Stimulated activated CD4-positive, alpha-beta T cell treated with anti-CD3 and anti-CD28 coated beads, TNF-alpha, amount 100 ng/mL, for 1 hour (primary cell): ENCODE measurements around the gene COBL.

ENCODE experiments used
- DNase-seq, 3 donors: peaks; one replicate each; pipeline ENCODE4 v3.0.0-alpha.2; 2020; ENCODE audit warnings: low read depth in 3 of 3, low spot score in 1 of 3

COBL gene

DNA sequence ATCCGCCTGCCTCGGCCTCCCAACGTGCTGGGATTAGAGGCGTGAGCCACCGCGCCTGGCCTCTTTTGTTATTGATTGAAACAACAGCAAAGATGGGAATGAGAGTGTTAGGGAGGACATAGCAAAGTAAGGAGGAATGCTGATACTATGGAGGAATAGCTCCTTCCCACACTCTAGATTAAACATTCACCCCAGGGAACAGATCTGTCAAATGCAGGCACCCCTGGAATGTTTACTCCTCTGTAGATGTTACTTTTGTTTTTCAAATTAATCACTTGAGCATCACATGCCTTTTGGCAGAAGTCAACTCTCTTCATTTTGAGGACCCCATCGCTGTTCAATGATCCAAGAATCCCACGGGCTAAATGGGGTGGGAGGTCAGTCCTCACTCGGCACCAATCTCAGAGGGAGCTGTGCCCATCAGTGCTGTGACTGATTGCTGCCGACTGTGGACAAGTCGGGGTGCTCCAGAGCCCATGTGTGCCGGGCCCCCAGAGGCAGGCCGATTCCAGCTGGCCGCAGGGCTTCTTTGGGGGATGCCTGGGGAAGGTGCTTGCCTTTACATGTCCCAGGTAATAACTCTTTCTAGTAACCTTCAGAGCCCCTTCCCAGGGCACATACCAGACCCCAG, 10.2 kb upstream of the COBL start:
- DNase-seq: no peak

DNA sequence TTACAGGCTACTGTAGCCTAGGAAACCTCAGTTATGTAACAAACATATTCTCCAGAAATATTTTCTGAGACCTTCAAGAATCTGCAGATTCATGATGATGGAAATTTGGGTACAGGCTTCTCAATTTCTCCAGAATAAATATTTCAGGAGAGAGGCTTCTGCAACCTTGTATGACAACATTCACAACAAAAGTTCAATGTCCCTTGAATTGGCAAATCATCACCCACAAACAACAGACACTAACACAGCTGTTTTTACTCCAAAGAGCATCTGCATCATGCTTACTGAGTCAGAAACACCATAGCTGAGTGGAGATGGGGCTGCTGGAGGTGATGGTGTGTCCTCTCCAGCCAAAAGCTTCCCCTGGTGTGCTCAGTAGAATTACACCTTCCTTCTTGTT, 9.3 kb upstream of the COBL start:
- DNase-seq: no peak

GRCh38 chr7:51325261-51325676, 8.7 kb upstream of the COBL start:
- no peak for DNase-seq

DNA sequence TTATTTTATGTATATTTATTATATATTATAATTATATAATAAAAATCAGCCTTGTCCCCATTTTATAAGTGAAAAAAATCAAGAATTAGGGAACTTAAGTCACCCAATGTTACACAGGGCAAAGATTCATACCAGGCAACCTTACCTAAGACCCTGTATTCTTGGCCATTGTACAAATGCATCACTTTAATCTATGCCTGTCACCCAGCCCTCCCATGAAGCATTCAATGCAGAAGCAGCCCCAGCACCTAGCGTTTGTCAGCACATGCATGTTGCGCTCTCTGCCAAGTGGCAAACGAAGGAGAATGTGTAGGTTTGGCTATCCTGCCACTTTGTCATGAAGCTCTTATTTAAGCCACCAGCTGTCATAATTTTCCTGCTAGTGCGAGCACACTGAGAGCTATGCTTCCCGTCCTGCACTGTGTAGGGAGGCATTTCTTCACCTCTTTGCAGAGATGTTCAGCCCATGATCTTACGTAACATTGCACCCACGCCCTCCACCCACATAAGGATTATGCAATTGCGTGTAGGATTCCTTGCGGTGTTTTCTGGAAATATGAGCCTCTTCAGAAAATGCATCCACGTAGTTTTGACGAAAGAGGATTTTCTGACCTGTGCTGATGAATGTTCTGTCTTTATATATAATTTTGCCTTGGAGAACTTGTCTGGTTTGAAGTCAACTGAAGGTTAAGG, 7.7 kb upstream of the COBL start:
- DNase-seq: no peak

DNA sequence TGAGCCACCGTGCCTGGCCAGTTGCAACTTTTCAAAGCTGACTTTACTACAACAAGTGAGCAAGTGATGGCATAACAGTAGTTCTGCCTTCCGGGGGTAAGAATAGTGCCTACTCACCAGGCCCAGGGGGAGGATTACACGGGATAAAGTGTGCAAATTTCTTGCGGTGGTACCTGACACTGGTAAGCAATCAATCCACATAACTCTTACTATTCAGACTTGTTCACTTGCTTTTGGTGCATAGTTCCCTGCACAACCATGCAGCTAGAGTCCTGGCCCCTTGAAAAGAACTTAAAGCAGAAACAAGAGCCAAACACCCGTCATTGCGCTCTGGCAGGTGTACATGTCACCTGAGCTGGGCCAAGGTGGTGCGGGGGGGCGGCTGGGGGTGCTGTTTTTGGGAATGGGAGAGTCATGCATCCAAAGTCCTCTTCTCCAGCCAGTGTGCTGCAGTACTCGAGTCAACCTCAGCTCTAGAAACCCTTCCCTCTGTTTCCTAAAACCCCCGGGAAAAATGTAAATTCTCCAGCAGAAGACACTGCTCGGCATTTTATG, 5.4 kb upstream of the COBL start:
- no peak for DNase-seq

GRCh38 chr7:51318886-51319579, 2.4 kb upstream of the COBL start:
- DNase-seq: no peak

DNA sequence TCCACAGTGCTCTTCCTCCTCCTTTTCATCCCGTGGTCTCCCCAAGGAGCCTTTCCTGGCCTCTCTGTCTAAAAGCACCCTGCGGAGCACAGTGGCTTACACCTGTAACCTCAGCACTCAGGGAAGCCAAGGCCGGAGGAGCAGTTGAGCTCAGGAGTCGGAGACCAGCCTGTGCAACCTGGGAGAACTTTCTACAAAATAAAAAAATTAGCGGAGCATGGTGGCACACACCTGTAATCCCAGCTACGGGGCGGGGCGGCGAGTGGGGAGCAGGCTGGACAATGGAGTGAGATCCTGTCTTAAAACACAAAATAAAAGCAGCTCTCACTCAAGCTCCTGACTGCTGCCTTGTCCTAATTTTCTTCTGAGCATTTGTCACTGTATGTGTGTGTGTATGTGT, 1.4 kb upstream of the COBL start:
- DNase-seq: no peak

DNA sequence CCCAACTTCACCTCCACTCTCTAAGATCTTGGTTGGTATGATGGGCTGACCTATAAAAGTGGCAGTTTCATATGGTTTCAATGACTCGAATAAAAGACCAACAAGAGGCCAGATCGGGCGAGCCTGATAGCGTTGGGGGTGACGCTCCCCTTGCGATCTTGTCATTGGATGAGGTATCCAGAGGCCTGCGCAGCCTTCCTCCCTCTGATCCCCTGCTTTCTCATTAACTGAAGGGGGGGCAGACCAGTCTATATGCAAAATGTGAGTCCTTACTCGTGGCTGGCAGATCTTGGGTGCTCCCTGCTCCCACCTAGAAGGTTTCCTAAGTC, 937 bp upstream of the COBL start:
- no peak for DNase-seq

DNA sequence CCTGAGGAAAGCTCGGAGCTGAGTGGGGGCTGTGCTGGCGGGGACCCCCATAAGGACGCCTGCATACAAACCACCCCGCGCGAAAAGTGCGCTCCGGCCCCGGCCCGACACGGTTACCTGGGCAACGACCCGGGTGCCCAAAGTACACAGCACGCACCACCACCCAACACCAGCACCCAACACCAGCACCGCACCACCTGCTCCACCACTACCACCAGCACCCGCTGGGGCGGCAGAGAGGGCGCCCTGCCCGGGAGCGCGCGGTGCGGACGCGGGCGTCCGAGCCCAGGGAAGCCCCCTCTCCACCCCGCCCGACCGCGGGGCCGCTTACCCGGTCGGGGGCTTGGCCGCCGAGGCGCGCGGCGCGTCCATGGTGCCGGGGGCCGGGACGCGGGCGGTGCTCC, 345 bp downstream of the COBL start:
- DNase-seq: no peak

GRCh38 chr7:51315393-51316261, 982 bp downstream of the COBL start:
- no peak for DNase-seq

DNA sequence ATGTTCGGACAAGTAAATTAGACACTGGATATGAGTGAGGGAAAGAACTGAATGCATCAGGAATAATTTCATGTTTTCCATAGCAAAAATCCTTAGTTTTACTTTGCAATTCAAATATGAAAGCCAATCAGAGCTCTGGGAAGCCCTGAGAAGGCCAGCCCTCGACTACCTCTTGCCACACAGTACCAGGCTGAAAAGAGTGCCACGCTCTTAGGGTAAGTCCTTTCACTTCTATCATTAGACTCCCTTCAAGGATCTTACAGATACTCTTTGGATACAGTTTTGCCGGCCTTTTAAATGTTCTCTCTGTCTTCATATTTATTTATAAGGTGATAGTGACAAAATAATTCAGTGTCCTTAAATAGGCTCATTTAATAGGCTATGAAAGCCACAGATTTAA, 1.9 kb downstream of the COBL start:
- DNase-seq: no peak

DNA sequence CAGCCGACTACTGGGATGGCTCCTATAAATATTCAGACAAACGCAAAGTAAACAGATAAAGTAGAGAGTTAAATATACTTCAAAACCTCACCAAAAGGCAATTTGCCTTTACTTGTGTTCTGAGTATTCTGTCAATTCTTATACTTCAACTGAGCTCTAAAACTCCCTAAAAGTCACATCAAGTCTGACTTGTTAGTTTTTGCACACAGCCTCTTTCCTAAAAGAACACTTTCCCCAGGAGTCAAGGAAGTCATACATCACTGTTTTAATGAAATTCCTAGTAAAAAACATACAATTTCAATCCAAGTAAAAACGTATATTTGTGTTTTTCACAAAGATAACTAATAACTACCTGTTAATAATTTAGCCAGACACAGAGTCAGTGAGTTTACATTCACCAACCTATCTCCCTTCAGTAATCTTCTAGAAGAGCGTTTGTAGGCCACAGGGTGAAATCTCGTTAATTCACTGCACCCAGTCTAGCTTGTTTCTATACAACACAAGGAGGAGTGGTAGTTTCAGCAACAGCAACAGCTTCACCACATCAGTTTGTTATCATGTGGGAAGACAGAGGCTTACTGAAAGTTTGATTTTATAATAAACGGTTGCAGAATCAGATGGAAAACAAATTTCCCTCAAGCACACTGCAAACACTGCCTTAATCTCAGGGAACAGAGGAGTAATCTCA, 2.7 kb downstream of the COBL start:
- DNase-seq: no peak

DNA sequence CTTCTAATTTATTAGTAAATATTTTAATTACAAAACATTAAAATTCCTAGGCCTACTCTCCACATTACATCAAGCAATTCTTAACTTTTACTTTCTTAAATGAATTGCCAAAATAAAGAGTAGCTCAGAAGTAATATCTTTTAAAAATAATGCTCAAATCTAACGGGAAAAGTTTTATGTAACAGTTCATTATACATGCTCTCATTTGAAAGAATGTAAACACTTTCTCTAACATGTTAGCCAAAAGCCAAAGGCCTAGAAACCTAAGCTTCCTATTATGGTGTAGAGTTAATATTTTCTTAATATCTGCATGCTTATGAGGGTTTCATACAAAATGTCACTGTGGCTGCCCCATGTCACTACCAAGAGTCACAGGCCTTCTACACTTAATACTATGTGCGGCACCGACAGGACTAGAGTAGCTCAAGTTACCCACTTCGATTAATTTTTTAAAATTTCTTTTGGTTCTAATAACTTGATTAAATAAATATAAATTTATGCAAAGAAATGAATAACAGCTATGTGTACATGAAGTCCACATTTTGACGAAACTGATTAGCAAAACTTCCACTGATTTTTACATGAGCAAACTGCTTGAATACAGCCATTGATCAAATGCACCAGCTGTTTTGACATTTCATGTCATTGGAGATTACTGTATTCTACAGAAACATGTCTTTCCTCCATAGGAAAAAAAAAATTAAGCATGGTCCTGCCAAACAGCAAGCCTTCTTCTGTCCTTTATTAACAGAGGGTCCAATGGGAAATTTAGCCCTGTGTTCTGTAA, 3.5 kb downstream of the COBL start:
- no peak for DNase-seq

GRCh38 chr7:51311166-51311565, 5.4 kb downstream of the COBL start:
- DNase-seq: no peak

- no peak for DNase-seq
These were observed 6.5 kb downstream of the COBL start for GRCh38 chr7:51310131-51310583.

DNA sequence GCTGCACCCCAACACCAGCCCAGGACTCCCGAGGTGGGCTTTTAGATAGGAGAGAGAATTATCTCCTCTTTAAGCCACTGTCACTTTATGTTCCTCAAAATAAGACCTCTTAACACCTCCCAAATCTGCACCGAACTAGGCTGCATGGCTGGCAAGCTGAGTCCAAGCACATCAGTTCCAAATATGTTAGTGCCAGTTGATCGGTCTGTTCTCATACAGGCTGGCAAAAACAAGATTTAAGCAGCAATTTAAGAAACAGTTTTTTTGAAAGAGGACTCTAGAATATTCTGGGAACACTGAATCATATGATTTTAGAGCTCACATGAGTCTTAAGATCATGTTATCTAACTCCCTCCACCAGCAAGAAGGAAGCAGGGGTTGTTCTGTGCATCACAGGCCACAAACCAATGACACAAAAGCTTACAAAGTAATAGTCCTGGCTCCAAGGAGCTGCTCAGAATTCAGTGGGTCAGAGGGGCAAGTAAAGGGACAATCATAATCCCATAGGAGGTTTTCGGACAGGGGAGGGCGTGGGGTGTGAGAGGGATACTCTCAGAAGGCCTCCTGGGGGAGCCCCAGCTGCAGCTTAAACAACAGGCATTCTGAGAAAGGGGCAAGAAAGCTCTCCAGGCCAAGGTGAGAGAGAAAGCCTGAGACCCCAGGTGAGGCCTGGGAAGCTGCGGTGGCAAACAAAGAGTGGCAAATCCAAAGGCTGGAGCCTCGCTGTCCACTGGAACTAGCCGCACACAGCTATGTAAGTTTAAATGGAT, 7.1 kb downstream of the COBL start:
- DNase-seq: no peak

GRCh38 chr7:51308696-51309095, 7.9 kb downstream of the COBL start:
- DNase-seq: no peak

DNA sequence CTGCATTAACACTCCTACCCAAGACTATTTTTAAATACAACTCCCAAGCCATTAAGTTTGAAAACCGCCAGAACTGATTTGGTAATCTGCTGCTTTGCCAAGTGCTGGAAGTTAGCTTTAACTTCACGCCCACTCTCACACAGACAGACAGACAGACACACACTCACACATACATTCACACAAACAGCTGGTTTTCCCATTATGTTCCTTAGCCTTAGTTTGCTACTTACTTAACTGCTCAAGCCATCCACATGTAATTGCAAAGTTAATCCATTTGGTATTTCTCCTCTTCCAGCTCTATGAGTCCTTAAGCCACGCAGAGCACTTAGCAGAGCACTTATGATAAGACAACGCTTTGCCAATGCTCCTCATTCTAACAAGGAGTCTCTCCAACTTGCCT, 8.3 kb downstream of the COBL start:
- no peak for DNase-seq

DNA sequence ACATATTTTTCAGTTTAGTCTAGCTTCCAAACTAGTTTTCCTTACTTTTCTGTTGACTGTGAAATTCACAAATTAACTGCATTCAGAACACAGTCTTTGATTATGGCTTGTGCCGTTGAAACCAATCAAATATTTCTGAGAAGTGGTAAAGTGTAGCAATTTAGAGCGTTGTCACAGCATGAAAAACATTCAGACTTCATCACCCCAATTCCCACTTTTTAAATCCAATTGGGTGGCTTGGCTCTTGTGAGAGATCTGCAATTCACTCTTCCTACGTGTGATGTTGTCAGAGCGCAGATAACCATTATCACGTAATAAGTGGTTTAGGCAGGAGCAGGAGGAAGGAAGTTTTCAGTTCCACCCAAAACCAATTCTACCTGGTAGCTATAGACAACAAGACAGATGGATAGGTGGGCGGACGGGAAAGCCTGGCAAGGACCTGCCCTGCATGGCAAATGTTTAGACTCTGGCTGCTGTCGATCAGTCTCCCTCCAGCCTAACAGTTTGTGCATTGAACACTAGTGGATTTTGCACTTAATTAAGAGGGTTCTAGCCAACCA, 8.9 kb downstream of the COBL start:
- no peak for DNase-seq
